SK-N-MC (cell line): ENCODE data around the gene ATE1.
"Not testable (repeated sequence)": the region's sequence is repeated elsewhere in the genome, so short reads cannot be mapped to it uniquely, and the experiment has no call there.

Experiments
- DNase-seq: peaks from one replicate; pipeline ENCODE4 v3.0.0-alpha.2; 2011; ENCODE audit warnings: low read depth, low spot score
- H3K27ac ChIP-seq: fragments of 200-600 bp; sonication (generic); 2 replicates; pipeline ENCODE4 v1.5.1; 2016; ENCODE audit warnings: mixed run types
- H3K36me3 ChIP-seq: fragments of 200-600 bp; sonication (generic); 2 replicates; pipeline ENCODE4 v1.6.1; 2017; ENCODE audit warnings: antibody characterized with exemption, low read length, mixed read lengths; ENCODE audit not compliant: insufficient read depth
- H3K4me3 ChIP-seq: fragments of 200-600 bp; sonication (generic); 2 replicates; pipeline ENCODE4 v1.5.1; 2016
- H3K9ac ChIP-seq: fragments of 200-600 bp; sonication (generic); 2 replicates; pipeline ENCODE4 v1.8.0; 2017; ENCODE audit warnings: mixed run types, mixed read lengths; ENCODE audit not compliant: insufficient read length
- H3K9me3 ChIP-seq: fragments of 200-600 bp; sonication (generic); 2 replicates; pipeline ENCODE4 v1.6.1; 2017; ENCODE audit warnings: low read depth, mild to moderate bottlenecking, antibody characterized with exemption, low read length, moderate library complexity, mixed read lengths
- EZH2 ChIP-seq: fragments of 200-600 bp; sonication (generic); IDR thresholded peaks from one replicate; pipeline ENCODE4 v1.6.1; 2017; ENCODE audit warnings: antibody characterized with exemption
- FOXP2 ChIP-seq: optimal IDR thresholded peaks from 2 replicates; pipeline ENCODE3; 2011; ENCODE audit warnings: mild to moderate bottlenecking, moderate library complexity; ENCODE audit not compliant: insufficient read depth; ENCODE audit errors: extremely low read length, control extremely low read depth
- POLR2AphosphoS5 ChIP-seq: IDR thresholded peaks from 2 replicates; pipeline ENCODE4 v1.6.1; 2012; ENCODE audit warnings: mild to moderate bottlenecking, low read depth, low read length, borderline replicate concordance

The ATE1 gene

GRCh38 chr10:121766426-121766825, 161.4 kb downstream of the ATE1 start:
- H3K9ac ChIP-seq: no peak overlapping the region
- no peak overlapping the region for H3K4me3 ChIP-seq
- H3K27ac ChIP-seq: no peak overlapping the region
- no peaks in the 10 kb centered on the region for H3K36me3 ChIP-seq
- H3K9me3 ChIP-seq: no peaks in the 10 kb centered on the region
- TF ChIP-seq EZH2 (no peak), POLR2AphosphoS5 (no peak), FOXP2 (no peak)
- DNase-seq: no peak

DNA sequence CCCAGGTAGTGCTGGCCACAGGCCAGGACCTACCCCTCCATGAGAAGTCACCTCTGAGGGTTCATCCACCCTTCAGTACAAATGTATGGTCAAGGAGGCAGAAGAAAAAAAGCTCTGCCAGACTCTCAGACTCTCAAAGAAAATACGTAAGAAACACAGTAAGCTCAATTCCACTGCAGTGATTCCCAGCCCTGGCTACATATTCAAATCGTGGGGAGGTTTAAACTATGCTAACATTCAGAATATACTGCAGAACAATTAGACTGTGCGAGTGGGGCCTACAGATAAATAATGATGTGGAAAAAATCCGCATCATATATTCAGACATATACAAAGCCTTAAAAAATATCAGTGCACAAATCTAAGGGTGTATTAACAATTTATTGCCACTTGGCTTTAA, 162.6 kb downstream of the ATE1 start:
- Histone ChIP-seq H3K36me3 (no peaks in the 10 kb centered on the region), H3K4me3 (no peak overlapping the region), H3K9me3 (no peaks in the 10 kb centered on the region), H3K27ac (no peak overlapping the region), H3K9ac (no peak overlapping the region)
- no peak for DNase-seq
- TF ChIP-seq POLR2AphosphoS5: no peak
- TF ChIP-seq FOXP2: no peak
- no peak for TF ChIP-seq EZH2

DNA sequence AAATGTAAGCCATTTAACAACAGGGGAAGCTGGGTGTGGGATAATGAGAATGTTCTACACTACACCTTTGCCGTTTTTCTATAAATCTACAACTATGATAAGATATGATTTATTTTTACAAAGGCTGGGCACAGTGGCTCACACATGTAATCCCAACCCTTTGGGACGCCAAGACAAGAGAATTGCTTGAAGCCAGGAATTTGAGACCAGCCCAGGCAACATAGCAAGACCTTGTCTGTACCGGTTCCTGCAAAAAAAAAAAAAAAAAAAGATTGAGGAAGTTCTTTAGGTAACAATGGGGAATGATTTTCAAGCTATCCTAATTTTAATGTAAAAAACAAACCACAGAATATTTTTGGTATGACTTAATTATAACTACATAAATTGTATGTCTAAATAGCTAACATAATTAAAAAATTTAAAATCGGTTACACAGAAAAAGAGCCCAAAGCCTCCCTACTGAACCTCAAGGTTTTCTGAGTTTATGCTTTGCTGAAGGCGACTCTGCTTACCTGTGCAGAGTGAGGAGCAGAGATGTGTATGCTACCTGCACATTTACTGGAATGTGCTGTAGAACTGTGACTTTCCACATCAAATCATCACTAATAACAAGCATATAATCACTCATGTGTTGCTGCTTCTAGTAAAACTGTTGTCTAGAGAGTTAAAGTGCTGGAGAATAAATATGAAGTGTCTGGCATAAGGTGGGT, 163.4 kb downstream of the ATE1 start:
- H3K9me3 ChIP-seq: no peaks in the 10 kb centered on the region
- DNase-seq: no peak
- no peak overlapping the region for H3K4me3 ChIP-seq
- no peaks in the 10 kb centered on the region for H3K36me3 ChIP-seq
- no peak overlapping the region for H3K9ac ChIP-seq
- H3K27ac ChIP-seq: no peak overlapping the region
- TF ChIP-seq FOXP2: no peak
- TF ChIP-seq POLR2AphosphoS5: no peak
- TF ChIP-seq EZH2: no peak

GRCh38 chr10:121757241-121757640, 170.6 kb downstream of the ATE1 start:
- not testable (repeated sequence) for H3K9ac ChIP-seq, H3K9me3 ChIP-seq, H3K36me3 ChIP-seq, H3K4me3 ChIP-seq, DNase-seq, H3K27ac ChIP-seq

- H3K9ac ChIP-seq, H3K27ac ChIP-seq, H3K9me3 ChIP-seq, H3K36me3 ChIP-seq, H3K4me3 ChIP-seq, DNase-seq: not testable (repeated sequence)
Observed at GRCh38 chr10:121755496-121755895, 172.3 kb downstream of the ATE1 start.

DNA sequence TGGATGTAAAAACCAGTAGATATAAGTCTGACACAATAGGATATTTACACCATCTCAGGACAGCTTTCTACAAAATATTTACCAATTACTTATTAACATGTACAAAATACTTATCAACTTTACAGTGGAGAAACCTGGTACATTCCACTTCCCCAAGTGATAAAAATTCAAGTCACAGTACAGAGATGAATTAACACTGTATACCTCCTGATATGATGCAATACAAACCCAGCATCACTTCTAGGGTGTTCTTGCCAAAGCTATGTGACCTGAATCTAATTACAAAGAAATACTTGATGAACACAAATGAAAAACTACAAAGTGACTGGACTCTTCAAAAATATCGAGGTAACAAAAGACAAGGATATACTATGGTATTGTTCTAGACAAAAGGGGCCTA, 173.2 kb downstream of the ATE1 start:
- Histone ChIP-seq H3K9me3 (no peaks in the 10 kb centered on the region), H3K9ac (no peak overlapping the region), H3K27ac (no peak overlapping the region), H3K4me3 (no peak overlapping the region), H3K36me3 (no peaks in the 10 kb centered on the region)
- TF ChIP-seq FOXP2 (no peak), EZH2 (no peak), POLR2AphosphoS5 (no peak)
- no peak for DNase-seq

DNA sequence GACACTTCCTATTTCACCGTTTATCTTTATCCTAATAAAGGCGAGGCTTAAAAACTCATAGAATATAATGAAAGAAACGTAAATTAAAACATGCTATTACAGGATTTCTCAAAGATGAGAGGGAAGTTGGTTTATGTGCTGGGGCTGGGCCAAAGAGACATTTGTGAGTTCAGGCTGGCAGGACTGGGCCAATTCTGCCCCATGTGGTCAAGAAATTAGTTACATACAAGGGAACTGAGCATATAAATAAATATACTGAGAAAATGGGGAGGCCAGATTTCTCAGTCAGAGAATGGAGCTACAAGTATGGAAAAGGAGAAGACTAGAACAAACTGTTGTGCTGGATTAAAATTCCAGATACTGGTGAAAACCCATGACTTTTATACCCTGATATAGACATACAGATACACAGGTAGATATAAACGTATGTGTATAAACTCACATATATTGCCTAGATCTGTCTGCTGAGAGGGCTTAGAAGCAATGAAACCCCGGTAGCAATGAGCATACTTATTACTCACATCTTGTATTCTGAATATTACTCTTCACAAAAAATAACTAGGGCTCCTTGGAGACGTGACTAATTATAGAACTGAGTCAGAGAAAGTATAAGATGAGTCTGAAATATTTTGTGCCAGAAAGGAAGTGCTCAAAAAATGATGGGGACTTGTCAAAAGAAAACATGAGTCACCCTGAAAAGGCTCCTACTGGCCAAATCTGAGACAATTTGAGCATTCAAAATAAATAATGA, 173.9 kb downstream of the ATE1 start:
- DNase-seq: no peak
- H3K36me3 ChIP-seq: no peaks in the 10 kb centered on the region
- H3K27ac ChIP-seq: no peak overlapping the region
- H3K4me3 ChIP-seq: no peak overlapping the region
- H3K9me3 ChIP-seq: no peaks in the 10 kb centered on the region
- no peak for TF ChIP-seq POLR2AphosphoS5
- no peak for TF ChIP-seq EZH2
- no peak for TF ChIP-seq FOXP2
- no peak overlapping the region for H3K9ac ChIP-seq

- DNase-seq: peak; percentile 16
- TF ChIP-seq FOXP2 (no peak), EZH2 (no peak), POLR2AphosphoS5 (no peak)
Observed at GRCh38 chr10:121751191-121751760, 176.6 kb downstream of the ATE1 start.

More at GRCh38 chr10:121751191-121751760, 176.6 kb downstream of the ATE1 start:
- no peak overlapping the region for H3K27ac ChIP-seq
- H3K9ac ChIP-seq: no peak overlapping the region
- H3K36me3 ChIP-seq: no peaks in the 10 kb centered on the region
- no peaks in the 10 kb centered on the region for H3K9me3 ChIP-seq
- H3K4me3 ChIP-seq: no peak overlapping the region
